OCI-LY3 (cell line): ENCODE results near the gene RSPH1.
A peak's percentile ranks its signal among the peaks of the same experiment; 100 is the strongest.

ENCODE experiments used
- H2AFZ ChIP-seq: fragments of 200-600, 300-600 bp; shearing (Covaris generic); 2 replicates; pipeline ENCODE4 v1.6.0; 2014; ENCODE audit warnings: antibody characterized with exemption, low read depth, low read length
- H3K27ac ChIP-seq: fragments of 200-600, 300-600 bp; sonication (generic); 2 replicates; pipeline ENCODE4 v1.5.1; 2014; ENCODE audit warnings: mild to moderate bottlenecking, low read length, moderate library complexity, mixed read lengths
- H3K27me3 ChIP-seq: fragments of 200-600, 300-600 bp; sonication (generic); 2 replicates; pipeline ENCODE4 v1.6.1; 2014; ENCODE audit warnings: low read depth, low read length, mixed read lengths
- H3K36me3 ChIP-seq: fragments of 200-600, 300-600 bp; sonication (generic); replicated peaks from 2 replicates; pipeline ENCODE3; 2014; ENCODE audit warnings: low read depth, low read length, mixed read lengths
- H3K4me1 ChIP-seq: fragments of 300-600, 200-600 bp; sonication (generic); 2 replicates; pipeline ENCODE4 v1.6.1; 2014; ENCODE audit warnings: low read length, mixed read lengths
- H3K4me2 ChIP-seq: fragments of 200-600, 300-600 bp; sonication (generic); 2 replicates; pipeline ENCODE4 v1.6.1; 2014; ENCODE audit warnings: low read length, mixed read lengths
- H3K4me3 ChIP-seq: fragments of 300-600, 200-600 bp; sonication (generic); 2 replicates; pipeline ENCODE4 v1.5.1; 2014; ENCODE audit warnings: antibody characterized with exemption, mild to moderate bottlenecking, low read length, moderate library complexity
- H3K79me2 ChIP-seq: fragments of 300-600, 200-600 bp; shearing (Covaris generic); 2 replicates; pipeline ENCODE4 v1.6.1; 2014; ENCODE audit warnings: mild to moderate bottlenecking, low read length, mixed read lengths
- H3K9ac ChIP-seq: fragments of 300-600, 200-600 bp; shearing (Covaris generic); 2 replicates; pipeline ENCODE4 v1.6.0; 2014; ENCODE audit warnings: mild to moderate bottlenecking, low read length, moderate library complexity
- H3K9me3 ChIP-seq: fragments of 200-600, 300-600 bp; shearing (Covaris generic); 2 replicates; pipeline ENCODE4 v1.6.1; 2014; ENCODE audit warnings: low read length, mixed read lengths; ENCODE audit not compliant: insufficient read depth
- H4K20me1 ChIP-seq: fragments of 200-600, 300-600 bp; sonication (generic); 2 replicates; pipeline ENCODE4 v1.6.1; 2016; ENCODE audit warnings: low read length, mixed read lengths; ENCODE audit not compliant: insufficient read depth
- EZH2phosphoT487 ChIP-seq: fragments of 200-600 bp; shearing (Covaris generic); IDR thresholded peaks from 2 replicates; pipeline ENCODE4 v1.6.1; 2018; ENCODE audit warnings: antibody characterized with exemption, mixed run types, low read depth
- TF ChIP-seq, protein P1 (sequence below): fragments of 200-600, 300-600 bp; sonication (generic); IDR thresholded peaks from 2 replicates; pipeline ENCODE4 v1.5.1; 2014; ENCODE audit warnings: antibody characterized with exemption, low read length, low read depth

Gene RSPH1

DNA sequence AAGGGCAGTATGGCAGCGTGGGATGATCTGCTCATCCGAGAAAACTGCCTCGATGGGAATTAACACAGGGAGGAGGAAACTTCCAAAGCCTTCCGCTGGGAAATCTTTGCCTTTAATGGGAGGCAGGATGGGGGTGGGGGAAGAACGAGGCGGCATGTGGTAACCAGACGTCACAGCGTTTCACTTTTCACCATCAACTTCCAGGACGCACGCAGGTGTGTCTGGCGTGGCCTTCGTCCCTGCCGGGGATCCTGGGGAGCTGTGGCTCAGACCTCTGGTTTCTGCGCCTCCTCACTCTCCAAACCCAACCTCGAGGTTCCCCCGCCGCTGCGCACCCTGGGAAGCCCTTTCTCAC, 282 bp downstream of the RSPH1 start:
- Histone ChIP-seq H3K27ac (no peak overlapping the region), H3K9me3 (no peaks in the 10 kb centered on the region), H3K4me3 (peak overlapping the region; percentile 92), H2AFZ (peak overlapping the region; percentile 72; the same call in 1 of the 2 replicates), H3K4me1 (peaks cover 10% of the 10 kb centered on the region), H3K9ac (peak overlapping the region; percentile 50), H3K79me2 (no peaks in the 10 kb centered on the region), H3K36me3 (no peaks in the 10 kb centered on the region), H4K20me1 (no peaks in the 10 kb centered on the region), H3K4me2 (peak overlapping the region; percentile 79), H3K27me3 (no peaks in the 10 kb centered on the region)
- TF ChIP-seq, protein P1, sequence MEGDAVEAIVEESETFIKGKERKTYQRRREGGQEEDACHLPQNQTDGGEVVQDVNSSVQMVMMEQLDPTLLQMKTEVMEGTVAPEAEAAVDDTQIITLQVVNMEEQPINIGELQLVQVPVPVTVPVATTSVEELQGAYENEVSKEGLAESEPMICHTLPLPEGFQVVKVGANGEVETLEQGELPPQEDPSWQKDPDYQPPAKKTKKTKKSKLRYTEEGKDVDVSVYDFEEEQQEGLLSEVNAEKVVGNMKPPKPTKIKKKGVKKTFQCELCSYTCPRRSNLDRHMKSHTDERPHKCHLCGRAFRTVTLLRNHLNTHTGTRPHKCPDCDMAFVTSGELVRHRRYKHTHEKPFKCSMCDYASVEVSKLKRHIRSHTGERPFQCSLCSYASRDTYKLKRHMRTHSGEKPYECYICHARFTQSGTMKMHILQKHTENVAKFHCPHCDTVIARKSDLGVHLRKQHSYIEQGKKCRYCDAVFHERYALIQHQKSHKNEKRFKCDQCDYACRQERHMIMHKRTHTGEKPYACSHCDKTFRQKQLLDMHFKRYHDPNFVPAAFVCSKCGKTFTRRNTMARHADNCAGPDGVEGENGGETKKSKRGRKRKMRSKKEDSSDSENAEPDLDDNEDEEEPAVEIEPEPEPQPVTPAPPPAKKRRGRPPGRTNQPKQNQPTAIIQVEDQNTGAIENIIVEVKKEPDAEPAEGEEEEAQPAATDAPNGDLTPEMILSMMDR: no peak
- no peak for TF ChIP-seq EZH2phosphoT487

DNA sequence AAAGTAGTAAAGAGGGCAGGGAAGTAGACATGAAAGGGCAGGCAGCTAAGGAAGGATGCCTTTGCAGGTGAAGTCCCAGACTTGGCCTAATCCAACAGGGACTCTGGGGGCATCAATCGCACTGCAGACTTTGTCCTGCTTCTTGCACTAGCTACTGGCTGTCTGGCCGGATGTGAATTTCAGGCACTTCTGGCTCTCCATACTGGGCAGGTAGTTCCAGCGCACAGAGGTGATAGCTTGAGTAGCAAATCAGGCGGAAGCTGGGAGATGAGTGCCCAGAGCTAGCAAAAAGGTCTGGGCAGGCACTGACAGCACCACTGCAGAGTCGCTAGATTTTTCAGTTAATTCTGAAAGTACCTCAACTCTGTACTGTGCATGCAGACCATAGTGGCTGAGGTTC, 997 bp downstream of the RSPH1 start:
- no peaks in the 10 kb centered on the region for H4K20me1 ChIP-seq
- H3K79me2 ChIP-seq: no peaks in the 10 kb centered on the region
- no peaks in the 10 kb centered on the region for H3K9me3 ChIP-seq
- H3K4me2 ChIP-seq: peak overlapping the region; percentile 79
- H3K27ac ChIP-seq: no peak overlapping the region
- peaks cover 10% of the 10 kb centered on the region for H3K4me1 ChIP-seq
- no peak overlapping the region for H2AFZ ChIP-seq
- H3K9ac ChIP-seq: no peak overlapping the region
- peak overlapping the region; percentile 92; the same call in 1 of the 2 replicates for H3K4me3 ChIP-seq
- no peaks in the 10 kb centered on the region for H3K27me3 ChIP-seq
- TF ChIP-seq EZH2phosphoT487: no peak
- TF ChIP-seq, protein P1: no peak
- H3K36me3 ChIP-seq: no peaks in the 10 kb centered on the region

DNA sequence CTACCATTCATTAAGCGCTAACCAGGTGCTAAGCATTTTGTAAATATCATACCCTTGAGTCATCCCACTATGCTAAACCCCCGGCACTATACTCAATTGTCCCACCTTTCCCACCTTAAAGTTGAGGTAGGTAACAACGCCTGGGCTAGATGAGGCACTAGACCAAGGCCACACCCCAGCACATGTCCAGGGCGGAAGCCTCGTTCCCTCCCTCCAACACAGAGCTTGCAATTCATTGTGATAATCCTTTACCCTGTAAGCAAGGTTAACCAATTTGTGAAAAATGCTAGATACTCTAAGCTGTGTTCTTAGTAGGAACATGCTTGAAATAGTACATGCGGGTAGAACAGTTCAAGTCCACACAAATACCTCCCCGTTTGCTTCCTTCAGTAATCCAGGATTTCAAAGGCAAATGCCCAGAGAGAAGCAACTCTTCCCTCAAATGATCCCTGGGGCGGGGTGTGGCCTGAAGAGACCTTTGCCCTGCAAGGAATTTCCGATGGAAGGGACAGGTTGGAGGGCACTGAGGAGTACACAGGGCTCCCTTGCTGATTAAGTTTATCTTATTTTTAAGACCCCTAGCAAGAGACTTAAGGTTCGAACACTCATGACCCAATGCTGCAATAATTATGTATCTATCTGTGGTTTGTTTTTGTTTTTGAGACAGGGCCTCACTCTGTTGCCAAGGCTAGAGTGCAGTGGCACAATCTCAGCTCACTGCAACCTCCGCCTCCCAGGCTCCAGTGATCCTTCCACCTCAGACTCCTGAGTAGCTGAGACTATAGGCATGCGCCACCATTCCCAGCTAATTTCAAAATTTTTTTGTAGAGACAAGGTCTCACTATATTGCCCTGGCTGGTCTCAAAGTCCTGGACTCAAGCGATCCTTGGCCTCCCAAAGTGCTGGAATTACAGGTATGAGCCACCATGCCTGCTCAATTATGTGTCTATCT, 2.6 kb downstream of the RSPH1 start:
- H3K36me3 ChIP-seq: no peaks in the 10 kb centered on the region
- H3K27ac ChIP-seq: no peak overlapping the region
- no peaks in the 10 kb centered on the region for H3K27me3 ChIP-seq
- H3K9me3 ChIP-seq: no peaks in the 10 kb centered on the region
- H3K79me2 ChIP-seq: no peaks in the 10 kb centered on the region
- no peaks in the 10 kb centered on the region for H4K20me1 ChIP-seq
- H2AFZ ChIP-seq: no peak overlapping the region
- peaks cover 10% of the 10 kb centered on the region for H3K4me1 ChIP-seq
- no peak overlapping the region for H3K4me3 ChIP-seq
- no peak overlapping the region for H3K9ac ChIP-seq
- no peak for TF ChIP-seq EZH2phosphoT487
- TF ChIP-seq, protein P1: no peak
- H3K4me2 ChIP-seq: no peak overlapping the region

DNA sequence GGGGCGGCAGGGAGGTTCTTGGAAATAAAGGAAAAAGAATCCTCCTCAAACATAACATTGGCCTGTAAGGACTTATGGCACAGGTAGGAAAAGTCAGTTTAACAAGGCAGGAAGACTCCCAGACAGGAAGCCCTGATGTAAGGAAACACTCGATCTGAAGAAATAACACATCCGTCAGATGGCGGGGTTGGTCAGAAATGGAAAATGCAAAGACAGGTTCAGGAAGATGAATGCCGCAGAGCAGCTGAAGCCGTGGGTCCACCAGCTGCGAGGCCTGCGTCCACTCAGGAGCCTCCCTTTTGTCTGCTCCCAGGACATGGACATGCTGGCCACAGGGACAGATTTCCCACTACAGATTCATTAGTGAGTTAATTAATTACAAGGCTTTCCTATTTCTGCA, 3.8 kb downstream of the RSPH1 start:
- Histone ChIP-seq H3K4me3 (no peak overlapping the region), H3K4me2 (no peak overlapping the region), H2AFZ (no peak overlapping the region), H3K4me1 (peaks cover 9% of the 10 kb centered on the region), H3K9ac (no peak overlapping the region), H4K20me1 (no peaks in the 10 kb centered on the region), H3K79me2 (no peaks in the 10 kb centered on the region), H3K9me3 (no peaks in the 10 kb centered on the region), H3K27me3 (no peaks in the 10 kb centered on the region), H3K27ac (no peak overlapping the region), H3K36me3 (no peaks in the 10 kb centered on the region)
- TF ChIP-seq EZH2phosphoT487: no peak
- TF ChIP-seq, protein P1: no peak
